Measurements from ENCODE around the gene LRIG1.

LRIG1 gene

DNA sequence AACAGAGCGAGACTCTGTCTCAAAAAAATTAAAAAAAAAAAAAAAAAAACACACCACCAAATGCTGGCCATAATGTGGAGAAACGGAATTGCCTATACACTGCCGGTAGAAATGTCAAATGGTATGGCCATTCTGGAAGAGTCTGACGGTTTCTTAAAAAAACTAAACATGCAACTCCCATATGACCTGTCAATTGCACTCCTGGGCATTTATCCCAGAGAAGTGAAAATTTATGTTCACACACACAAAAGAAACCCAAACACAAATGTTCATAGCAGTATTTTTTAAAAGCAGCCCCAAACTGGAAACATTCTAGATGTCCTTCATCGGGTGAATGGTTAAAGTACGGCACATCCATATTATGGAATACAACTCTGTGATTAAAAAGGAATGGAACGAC lies 66.1 kb downstream of the LRIG1 start:
- no peak overlapping the region for H3K4me3 ChIP-seq (replicated peaks; ENCODE audit: insufficient read depth, low read length)

GRCh38 chr3:66433522-66433782 lies 67.4 kb downstream of the LRIG1 start:
- H3K27ac ChIP-seq (replicated peaks): no peak overlapping the region
- no peaks in the 10 kb centered on the region for H3K27me3 ChIP-seq (ENCODE audit: insufficient read depth, poor library complexity, severe bottlenecking)
- no peak for DNase-seq (ENCODE audit: low read depth in 1 of 2, low spot score in 1 of 2)
- no peak overlapping the region for H3K4me3 ChIP-seq (replicated peaks; ENCODE audit: insufficient read depth, low read length)
- TF ChIP-seq POLR2AphosphoS5 (IDR thresholded peaks at IDR 0.05; ENCODE audit: low read depth) (no peak), CTCF (IDR thresholded peaks at IDR 0.05; ENCODE audit: insufficient read depth, low read length) (no peak), SPI1 (IDR thresholded peaks at IDR 0.05; ENCODE audit: borderline replicate concordance, low read depth) (no peak)

More for the DNA sequence above, 66.1 kb downstream of the LRIG1 start:
- Histone ChIP-seq H3K27me3 (ENCODE audit: insufficient read depth, poor library complexity, severe bottlenecking) (no peaks in the 10 kb centered on the region), H3K27ac (replicated peaks) (no peak overlapping the region)
- DNase-seq (ENCODE audit: low read depth in 1 of 2, low spot score in 1 of 2): no peak
- TF ChIP-seq, protein P1, sequence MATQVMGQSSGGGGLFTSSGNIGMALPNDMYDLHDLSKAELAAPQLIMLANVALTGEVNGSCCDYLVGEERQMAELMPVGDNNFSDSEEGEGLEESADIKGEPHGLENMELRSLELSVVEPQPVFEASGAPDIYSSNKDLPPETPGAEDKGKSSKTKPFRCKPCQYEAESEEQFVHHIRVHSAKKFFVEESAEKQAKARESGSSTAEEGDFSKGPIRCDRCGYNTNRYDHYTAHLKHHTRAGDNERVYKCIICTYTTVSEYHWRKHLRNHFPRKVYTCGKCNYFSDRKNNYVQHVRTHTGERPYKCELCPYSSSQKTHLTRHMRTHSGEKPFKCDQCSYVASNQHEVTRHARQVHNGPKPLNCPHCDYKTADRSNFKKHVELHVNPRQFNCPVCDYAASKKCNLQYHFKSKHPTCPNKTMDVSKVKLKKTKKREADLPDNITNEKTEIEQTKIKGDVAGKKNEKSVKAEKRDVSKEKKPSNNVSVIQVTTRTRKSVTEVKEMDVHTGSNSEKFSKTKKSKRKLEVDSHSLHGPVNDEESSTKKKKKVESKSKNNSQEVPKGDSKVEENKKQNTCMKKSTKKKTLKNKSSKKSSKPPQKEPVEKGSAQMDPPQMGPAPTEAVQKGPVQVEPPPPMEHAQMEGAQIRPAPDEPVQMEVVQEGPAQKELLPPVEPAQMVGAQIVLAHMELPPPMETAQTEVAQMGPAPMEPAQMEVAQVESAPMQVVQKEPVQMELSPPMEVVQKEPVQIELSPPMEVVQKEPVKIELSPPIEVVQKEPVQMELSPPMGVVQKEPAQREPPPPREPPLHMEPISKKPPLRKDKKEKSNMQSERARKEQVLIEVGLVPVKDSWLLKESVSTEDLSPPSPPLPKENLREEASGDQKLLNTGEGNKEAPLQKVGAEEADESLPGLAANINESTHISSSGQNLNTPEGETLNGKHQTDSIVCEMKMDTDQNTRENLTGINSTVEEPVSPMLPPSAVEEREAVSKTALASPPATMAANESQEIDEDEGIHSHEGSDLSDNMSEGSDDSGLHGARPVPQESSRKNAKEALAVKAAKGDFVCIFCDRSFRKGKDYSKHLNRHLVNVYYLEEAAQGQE (IDR thresholded peaks at IDR 0.05; ENCODE audit: insufficient replicate concordance, low read depth): no peak
- TF ChIP-seq SPI1 (IDR thresholded peaks at IDR 0.05; ENCODE audit: borderline replicate concordance, low read depth) (no peak), GABPA (IDR thresholded peaks at IDR 0.05; ENCODE audit: low read depth) (no peak), POLR2AphosphoS5 (IDR thresholded peaks at IDR 0.05; ENCODE audit: low read depth) (no peak), CTCF (IDR thresholded peaks at IDR 0.05; ENCODE audit: insufficient read depth, low read length) (no peak)

- H3K4me3 ChIP-seq (replicated peaks; ENCODE audit: insufficient read depth, low read length): no peak overlapping the region
Observed at GRCh38 chr3:66432767-66433521, 67.9 kb downstream of the LRIG1 start.

More at GRCh38 chr3:66432767-66433521, 67.9 kb downstream of the LRIG1 start:
- no peak for TF ChIP-seq SPI1 (IDR thresholded peaks at IDR 0.05; ENCODE audit: borderline replicate concordance, low read depth)
- no peak for TF ChIP-seq POLR2AphosphoS5 (IDR thresholded peaks at IDR 0.05; ENCODE audit: low read depth)
- TF ChIP-seq, protein P1 (IDR thresholded peaks at IDR 0.05; ENCODE audit: insufficient replicate concordance, low read depth): no peak
- TF ChIP-seq GABPA (IDR thresholded peaks at IDR 0.05; ENCODE audit: low read depth): no peak
- no peak for TF ChIP-seq CTCF (IDR thresholded peaks at IDR 0.05; ENCODE audit: insufficient read depth, low read length)
- Histone ChIP-seq H3K27me3 (ENCODE audit: insufficient read depth, poor library complexity, severe bottlenecking) (no peaks in the 10 kb centered on the region), H3K27ac (replicated peaks) (no peak overlapping the region)
- DNase-seq (ENCODE audit: low read depth in 1 of 2, low spot score in 1 of 2): no peak
